Naive B cell (primary cell): ENCODE measurements around the gene DUSP15. TPM values are rescaled to one million over a fixed set of nuclear protein-coding genes. Genes with fewer than 3 reads are reported as not detected.
"Not testable (repeated sequence)": the region's sequence is repeated elsewhere in the genome, so short reads cannot be mapped to it uniquely, and the experiment has no call there.

Experiments used
- ATAC-seq, 2 donors: fragments of 150-1000 bp; cut with Tn5 transposase; 2 replicates each; pipeline ENCODE4 v1.10.0; 2021; ENCODE audit warnings: low read depth in 2 of 2, mild to moderate bottlenecking in 2 of 2, moderate library complexity in 2 of 2
- DNase-seq: peaks from one replicate; pipeline ENCODE4 v3.0.0; 2022
- H3K27ac Mint-ChIP-seq, 6 donors: one replicate each; pipeline ENCODE4 v1.8.0; 2020 to 2022; ENCODE audit warnings: mild to moderate bottlenecking in 6 of 6, mixed read lengths in 6 of 6, moderate library complexity in 5 of 6, inconsistent platforms in 2 of 6
- H3K27me3 Mint-ChIP-seq, 3 donors: one replicate each; pipeline ENCODE4 v1.8.0; 2021 to 2022; ENCODE audit warnings: mixed read lengths in 3 of 3, mild to moderate bottlenecking in 1 of 3
- H3K36me3 Mint-ChIP-seq, 2 donors: one replicate each; pipeline ENCODE4 v1.8.0; 2020 to 2022; ENCODE audit warnings: mixed read lengths in 2 of 2, inconsistent platforms in 1 of 2, mild to moderate bottlenecking in 1 of 2
- H3K4me1 Mint-ChIP-seq, 3 donors: one replicate each; pipeline ENCODE4 v1.8.0; 2020 to 2022; ENCODE audit warnings: mixed read lengths in 3 of 3, inconsistent platforms in 1 of 3, mild to moderate bottlenecking in 1 of 3, moderate library complexity in 1 of 3
- H3K4me3 Mint-ChIP-seq, 8 donors: one replicate each; pipeline ENCODE4 v1.8.0; 2020 to 2022; ENCODE audit warnings: mild to moderate bottlenecking in 8 of 8, mixed read lengths in 8 of 8, moderate library complexity in 8 of 8, inconsistent platforms in 2 of 8
- H3K9me3 Mint-ChIP-seq, 7 donors: one replicate each; pipeline ENCODE4 v1.8.0; 2020 to 2022; ENCODE audit warnings: mixed read lengths in 7 of 7, mild to moderate bottlenecking in 5 of 7, inconsistent platforms in 2 of 7, moderate library complexity in 1 of 7
- polyA plus RNA-seq, 6 donors: library from polyadenylated mRNA; unstranded; fragments of 300-500 nt; fragmentation: Illumina TruSeq; gene quantifications; one replicate each; pipeline ENCODE4 v1.2.3, GENCODE V29; 2021; ENCODE audit warnings: low read depth in 6 of 6

DUSP15 gene
- polyA plus RNA-seq, 6 donors from 2014 or later = 1.7 TPM; not detected in 5

DNA sequence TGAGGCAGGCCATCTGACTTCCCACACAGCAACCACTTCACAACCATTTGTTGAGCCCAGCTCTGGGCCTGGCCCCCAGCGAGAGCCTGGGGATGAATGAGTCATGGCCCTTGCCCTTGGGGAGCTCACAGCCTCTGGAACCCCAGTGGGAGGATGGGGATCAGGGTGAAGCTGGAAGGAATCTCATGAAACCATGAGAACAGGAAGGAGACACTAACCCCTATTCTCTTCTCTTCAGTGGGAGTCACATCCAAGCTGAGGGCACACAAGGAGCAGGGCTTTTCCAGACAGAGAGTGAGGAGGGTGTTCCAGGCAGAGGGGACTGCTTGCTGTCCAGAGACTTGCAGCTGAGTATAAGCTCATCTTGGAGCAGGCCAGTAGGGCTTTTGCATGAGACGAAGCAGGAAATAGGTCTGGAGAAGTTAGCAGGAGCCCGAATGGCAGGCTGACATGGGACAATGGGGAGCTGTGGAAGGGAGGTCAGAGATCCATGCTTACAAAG lies 32.4 kb downstream of the DUSP15 start:
- H3K4me1 Mint-ChIP-seq = peaks cover 3 to 11% (median 10%) of the 10 kb centered on the region in 3 donors
- no peak for ATAC-seq
- H3K27me3 Mint-ChIP-seq = no peaks in the 10 kb centered on the region
- no peak overlapping the region for H3K27ac Mint-ChIP-seq
- no peak for DNase-seq
- H3K9me3 Mint-ChIP-seq = no peaks in the 10 kb centered on the region
- H3K36me3 Mint-ChIP-seq = no peaks in the 10 kb centered on the region
- H3K4me3 Mint-ChIP-seq = no peak overlapping the region

DNA sequence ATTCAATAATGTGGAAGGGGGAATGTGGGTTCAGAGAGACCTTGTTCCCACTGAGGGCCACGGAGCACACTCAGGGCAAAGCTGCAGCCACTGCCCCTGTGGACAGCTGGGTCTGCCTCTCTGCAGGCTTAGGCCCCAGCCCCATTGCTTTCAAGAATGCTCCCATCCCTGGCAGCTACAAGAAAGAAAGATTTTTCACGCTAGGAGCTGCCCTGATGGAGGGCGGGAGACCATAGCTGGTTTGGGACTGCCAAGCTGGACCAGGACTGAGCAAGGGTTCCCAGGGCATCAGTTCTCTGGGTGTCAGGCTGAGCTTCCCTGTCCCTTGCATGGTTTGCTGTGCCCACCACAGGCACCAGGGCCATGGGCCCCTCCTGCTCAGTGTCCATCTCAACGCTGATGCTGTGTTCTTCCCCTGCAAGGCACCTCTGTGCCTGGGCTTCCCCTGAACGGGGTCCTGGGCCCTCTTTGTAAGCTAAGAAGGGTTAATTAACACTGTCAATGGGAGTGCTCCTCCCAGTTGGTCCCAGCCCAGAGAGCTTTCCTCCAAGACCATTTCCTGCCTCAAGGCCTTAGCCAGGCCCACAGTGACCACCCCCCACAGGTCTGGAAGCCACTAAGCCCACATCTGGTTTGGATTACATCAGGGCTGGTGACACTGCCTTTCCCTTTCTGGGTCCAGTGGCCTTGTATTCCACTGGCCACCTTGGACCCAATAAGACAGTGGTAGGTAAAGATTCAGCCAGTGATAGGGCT lies 33.3 kb downstream of the DUSP15 start:
- DNase-seq = no peak
- ATAC-seq = no peak
- no peaks in the 10 kb centered on the region for H3K36me3 Mint-ChIP-seq
- H3K27ac Mint-ChIP-seq = no peak overlapping the region
- no peak overlapping the region for H3K4me3 Mint-ChIP-seq
- peaks cover 0 to 10% (median 6%) of the 10 kb centered on the region in 3 donors for H3K4me1 Mint-ChIP-seq
- H3K9me3 Mint-ChIP-seq = no peaks in the 10 kb centered on the region
- H3K27me3 Mint-ChIP-seq = no peaks in the 10 kb centered on the region

DNA sequence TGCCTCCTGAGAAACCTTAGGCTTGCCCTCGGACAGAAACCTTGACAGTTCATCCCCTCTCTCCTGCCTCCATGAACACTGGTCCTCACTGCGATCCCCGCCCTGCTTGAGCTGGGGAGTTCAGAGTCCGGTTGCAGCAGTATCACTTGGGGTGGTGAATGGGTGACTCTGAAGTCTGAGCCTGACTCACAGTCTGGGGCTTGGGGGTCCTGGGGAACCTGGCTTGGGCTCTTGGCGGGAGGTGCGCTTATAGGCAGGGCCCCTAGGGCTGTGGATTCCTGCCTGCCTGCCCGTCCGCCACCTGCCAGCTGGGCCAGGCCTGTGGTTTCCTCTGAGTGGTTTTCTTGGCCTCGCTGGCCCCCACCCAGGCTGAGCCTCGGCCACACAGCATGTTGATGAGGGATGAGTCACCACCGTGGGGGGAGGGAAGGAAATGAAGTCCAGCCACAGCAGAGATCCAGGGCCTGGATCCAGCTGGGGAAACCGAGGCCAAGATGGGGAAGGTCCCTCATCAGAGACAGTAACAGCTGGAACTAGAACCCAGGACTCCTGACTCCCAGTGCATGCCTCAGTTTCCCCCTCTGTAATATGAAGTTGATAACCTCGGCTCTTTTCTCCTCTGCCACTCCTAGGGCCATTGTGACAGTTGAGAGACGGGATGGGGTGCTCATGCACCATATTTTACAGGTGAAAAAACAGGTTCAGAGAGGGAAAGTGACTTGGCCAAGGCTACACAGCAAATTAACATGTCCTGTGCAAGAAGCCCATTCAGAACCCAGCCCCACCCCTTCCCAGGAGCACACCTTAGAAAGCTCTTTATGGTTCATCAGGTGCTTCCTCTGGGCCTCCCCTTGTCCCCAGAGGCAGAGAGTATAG lies 34.1 kb downstream of the DUSP15 start:
- Mint-ChIP-seq H3K4me3 (no peak overlapping the region), H3K9me3 (no peaks in the 10 kb centered on the region), H3K36me3 (no peaks in the 10 kb centered on the region), H3K27ac (peak overlapping the region in 1 of 6 donors; percentile 12), H3K27me3 (no peaks in the 10 kb centered on the region), H3K4me1 (peaks cover 0 to 7% (median 6%) of the 10 kb centered on the region in 3 donors)
- DNase-seq (no peak), ATAC-seq (peak in 1 of 2 donors; percentile 30)

DNA sequence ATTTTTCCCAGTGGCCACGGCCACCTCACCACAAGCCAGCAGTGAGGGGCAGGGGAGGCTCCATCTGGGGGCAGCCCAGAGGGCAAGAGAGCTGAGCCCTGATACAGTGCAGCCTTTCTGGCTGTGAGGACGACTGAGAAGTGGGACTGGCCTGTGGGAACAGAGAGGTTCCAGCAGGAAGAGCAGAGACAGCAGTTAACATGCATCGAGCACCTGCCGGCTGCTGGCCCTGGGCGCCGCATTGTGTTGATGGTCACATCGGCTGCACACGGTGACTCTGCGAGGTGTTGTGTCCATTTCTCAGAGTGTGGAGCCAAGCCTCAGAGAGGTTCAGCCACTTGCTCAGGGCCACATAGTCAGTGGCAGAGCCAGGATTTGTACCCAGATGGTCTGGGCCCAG lies 34.8 kb downstream of the DUSP15 start:
- H3K9me3 Mint-ChIP-seq = no peaks in the 10 kb centered on the region
- H3K27ac Mint-ChIP-seq = no peak overlapping the region
- no peak overlapping the region for H3K4me3 Mint-ChIP-seq
- H3K27me3 Mint-ChIP-seq = no peaks in the 10 kb centered on the region
- ATAC-seq (no peak), DNase-seq (no peak)
- no peaks in the 10 kb centered on the region for H3K36me3 Mint-ChIP-seq
- peaks cover 0 to 7% (median 6%) of the 10 kb centered on the region in 3 donors for H3K4me1 Mint-ChIP-seq

DNA sequence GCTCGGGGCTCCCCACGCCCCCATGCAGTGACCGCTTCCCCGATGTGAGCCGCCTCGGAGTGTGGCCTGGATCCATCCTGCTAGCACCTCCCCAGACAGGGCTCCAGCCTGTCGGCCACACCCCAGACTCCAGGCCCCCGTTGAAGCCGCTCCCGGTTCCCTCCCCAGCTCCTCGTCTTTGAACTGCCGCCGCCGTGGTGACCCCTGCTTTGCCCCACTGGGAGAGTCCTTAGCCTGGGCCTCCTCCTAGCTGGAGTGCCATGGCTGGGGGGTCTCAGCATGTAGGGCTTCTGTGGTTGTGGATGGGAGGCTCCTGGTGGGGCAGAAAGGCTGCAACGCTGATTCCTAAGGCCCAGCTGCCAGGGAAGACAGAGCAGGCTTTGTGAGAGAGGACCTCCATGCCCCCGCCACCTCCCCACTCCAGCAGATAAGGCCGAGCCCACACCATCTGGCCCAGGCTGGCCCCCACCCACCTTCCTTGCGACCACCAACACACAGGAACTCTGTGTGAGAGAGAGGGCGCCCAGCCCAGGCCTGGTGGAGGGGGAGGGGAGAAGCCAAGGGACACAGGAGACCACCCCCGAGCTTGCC lies 36.3 kb downstream of the DUSP15 start:
- Mint-ChIP-seq H3K27me3 (no peaks in the 10 kb centered on the region), H3K4me1 (peaks cover 0 to 7% (median 6%) of the 10 kb centered on the region in 3 donors), H3K36me3 (no peaks in the 10 kb centered on the region), H3K4me3 (no peak overlapping the region), H3K9me3 (no peaks in the 10 kb centered on the region), H3K27ac (no peak overlapping the region)
- no peak for DNase-seq
- ATAC-seq = no peak

DNA sequence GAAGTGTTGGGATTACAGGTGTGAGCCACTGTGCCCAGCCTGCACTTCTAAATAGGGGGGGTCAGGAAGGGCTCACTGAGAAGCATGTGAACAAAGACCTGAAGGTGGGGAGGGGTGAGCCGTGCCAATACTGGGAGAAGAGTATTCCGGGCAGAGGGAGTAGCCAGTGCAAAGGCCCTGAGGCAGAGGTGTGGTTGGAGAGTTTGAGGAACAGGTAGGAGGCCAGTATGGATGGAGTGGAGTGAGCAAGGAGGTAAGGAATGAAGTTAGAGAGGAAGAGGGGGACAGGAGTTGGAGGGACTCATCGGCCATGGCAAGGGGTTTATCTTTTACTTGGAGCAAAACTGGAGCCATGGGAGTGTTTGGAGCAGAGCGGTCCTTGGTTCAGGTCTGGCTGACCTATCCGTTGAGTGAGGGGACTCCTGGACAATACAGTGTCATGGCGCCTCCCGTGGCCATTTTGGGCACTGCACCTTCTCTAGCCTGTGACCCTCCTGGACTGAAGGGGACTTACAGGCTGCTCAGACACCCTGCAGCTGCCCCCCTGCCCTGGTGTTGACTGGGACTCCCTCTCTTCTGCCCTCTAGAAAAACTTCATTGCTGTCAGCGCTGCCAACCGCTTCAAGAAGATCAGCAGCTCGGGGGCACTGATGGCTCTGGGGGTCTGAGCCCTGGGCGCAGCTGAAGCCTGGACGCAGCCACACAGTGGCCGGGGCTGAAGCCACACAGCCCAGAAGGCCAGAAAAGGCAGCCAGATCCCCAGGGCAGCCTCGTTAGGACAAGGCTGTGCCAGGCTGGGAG lies 37.0 kb downstream of the DUSP15 start:
- Mint-ChIP-seq H3K9me3 (no peaks in the 10 kb centered on the region), H3K36me3 (no peaks in the 10 kb centered on the region), H3K4me1 (peaks cover 0 to 7% (median 6%) of the 10 kb centered on the region in 3 donors), H3K27ac (no peak overlapping the region), H3K4me3 (no peak overlapping the region), H3K27me3 (no peaks in the 10 kb centered on the region)
- DNase-seq = peak; percentile 32
- ATAC-seq = peak; percentile 27 to 49

DNA sequence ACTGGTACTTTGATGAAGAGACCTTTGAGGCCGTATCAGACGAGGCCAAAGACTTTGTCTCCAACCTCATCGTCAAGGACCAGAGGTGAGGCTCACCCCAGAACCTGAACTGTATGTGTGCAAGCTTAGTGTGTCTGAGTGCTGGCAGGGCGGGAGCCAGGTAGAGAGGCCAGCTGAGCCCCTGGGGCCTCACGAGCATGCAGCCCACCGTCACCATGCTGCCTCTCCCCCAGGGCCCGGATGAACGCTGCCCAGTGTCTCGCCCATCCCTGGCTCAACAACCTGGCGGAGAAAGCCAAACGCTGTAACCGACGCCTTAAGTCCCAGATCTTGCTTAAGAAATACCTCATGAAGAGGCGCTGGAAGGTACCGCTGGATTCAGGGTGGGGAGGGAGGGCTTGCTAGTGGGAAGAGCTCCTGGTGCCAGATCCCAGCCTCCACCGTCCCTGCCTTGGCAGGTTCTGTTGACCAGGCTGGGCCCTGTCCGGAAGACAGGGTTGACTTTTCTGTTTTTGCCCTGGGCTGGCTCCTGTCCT lies 38.5 kb downstream of the DUSP15 start:
- no peak for ATAC-seq
- no peak for DNase-seq
- H3K9me3 Mint-ChIP-seq = no peaks in the 10 kb centered on the region
- H3K27ac Mint-ChIP-seq = no peak overlapping the region
- H3K36me3 Mint-ChIP-seq = no peaks in the 10 kb centered on the region
- no peaks in the 10 kb centered on the region for H3K27me3 Mint-ChIP-seq
- H3K4me3 Mint-ChIP-seq = no peak overlapping the region
- H3K4me1 Mint-ChIP-seq = peaks cover 0 to 7% (median 6%) of the 10 kb centered on the region in 3 donors

DNA sequence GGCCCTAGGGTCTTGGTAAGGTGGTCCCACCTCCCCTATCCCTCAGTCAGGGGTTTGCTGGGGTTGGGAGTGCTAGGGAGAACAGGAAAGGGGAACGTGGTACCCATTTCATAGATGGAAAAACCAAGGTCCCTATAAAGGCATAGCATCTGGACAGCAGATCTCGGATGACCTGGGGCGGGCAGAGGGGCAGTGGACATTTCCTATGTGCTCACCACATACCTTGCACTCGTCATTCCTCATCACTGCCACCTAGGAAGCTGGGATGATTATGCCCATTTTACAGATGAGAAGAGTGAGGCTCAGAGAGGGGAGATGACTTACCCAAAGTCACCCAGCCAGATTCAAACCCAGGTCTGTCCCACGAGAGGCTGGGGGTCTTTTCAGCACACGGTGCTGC lies 39.1 kb downstream of the DUSP15 start:
- H3K9me3 Mint-ChIP-seq = no peaks in the 10 kb centered on the region
- no peaks in the 10 kb centered on the region for H3K36me3 Mint-ChIP-seq
- peaks cover 0 to 5% (median 4%) of the 10 kb centered on the region in 3 donors for H3K4me1 Mint-ChIP-seq
- peak overlapping the region in 1 of 6 donors; percentile 44 for H3K27ac Mint-ChIP-seq
- no peak for ATAC-seq
- DNase-seq = no peak
- no peaks in the 10 kb centered on the region for H3K27me3 Mint-ChIP-seq
- no peak overlapping the region for H3K4me3 Mint-ChIP-seq

DNA sequence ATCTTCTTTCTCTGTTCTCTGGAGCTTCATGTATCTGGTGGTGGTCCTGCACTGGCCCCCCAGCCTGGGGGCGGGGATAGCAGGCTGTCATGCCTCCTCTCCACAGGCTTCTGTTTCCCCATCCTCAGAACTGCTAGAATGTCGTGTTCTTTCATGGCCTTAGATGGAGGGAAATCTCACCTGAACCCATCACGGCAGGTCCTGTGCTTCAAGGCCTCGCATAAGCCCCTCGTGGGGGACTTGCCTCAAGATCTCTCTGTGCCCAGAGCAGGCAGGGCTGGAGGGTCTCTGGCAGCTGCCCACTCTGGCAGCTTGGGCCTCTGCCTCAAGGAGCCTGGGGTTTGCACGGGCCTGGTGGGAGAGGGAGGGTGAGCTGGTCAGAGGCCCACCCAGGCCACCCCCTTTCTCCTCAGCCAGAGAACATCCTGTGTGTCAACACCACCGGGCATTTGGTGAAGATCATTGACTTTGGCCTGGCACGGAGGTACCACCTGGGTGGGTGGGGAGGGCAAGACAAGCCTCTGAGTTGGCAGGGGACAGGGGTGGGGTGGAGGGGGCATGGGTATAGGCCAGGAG lies 39.8 kb downstream of the DUSP15 start:
- Mint-ChIP-seq H3K36me3 (no peaks in the 10 kb centered on the region), H3K27ac (no peak overlapping the region), H3K9me3 (no peaks in the 10 kb centered on the region), H3K27me3 (no peaks in the 10 kb centered on the region), H3K4me1 (no peaks in the 10 kb centered on the region), H3K4me3 (no peak overlapping the region)
- DNase-seq (no peak), ATAC-seq (no peak)

DNA sequence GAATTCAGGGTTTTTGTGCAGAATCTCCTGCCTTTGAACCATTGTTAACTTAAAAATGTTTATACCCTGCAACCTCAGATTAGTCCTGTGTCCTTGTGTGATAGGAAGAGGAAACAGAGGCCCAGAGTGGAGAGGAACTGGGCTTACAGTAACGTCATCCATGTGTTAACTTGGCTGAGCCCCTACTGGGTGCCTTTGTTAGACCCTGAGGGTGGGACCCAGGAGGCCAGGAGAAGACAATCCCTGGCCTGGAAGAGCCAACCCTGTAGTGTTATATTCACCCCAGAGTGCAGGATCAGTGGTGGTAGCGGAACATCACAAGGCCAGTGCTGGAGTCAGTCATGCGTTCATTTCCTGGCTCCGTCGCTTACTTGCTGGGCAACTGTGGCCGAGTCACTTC lies 40.6 kb downstream of the DUSP15 start:
- no peak for ATAC-seq
- no peak overlapping the region for H3K4me3 Mint-ChIP-seq
- peak overlapping the region in 1 of 6 donors; percentile 60 for H3K27ac Mint-ChIP-seq
- DNase-seq = no peak
- H3K36me3 Mint-ChIP-seq = no peaks in the 10 kb centered on the region
- no peaks in the 10 kb centered on the region for H3K27me3 Mint-ChIP-seq
- no peaks in the 10 kb centered on the region for H3K4me1 Mint-ChIP-seq
- H3K9me3 Mint-ChIP-seq = no peaks in the 10 kb centered on the region

DNA sequence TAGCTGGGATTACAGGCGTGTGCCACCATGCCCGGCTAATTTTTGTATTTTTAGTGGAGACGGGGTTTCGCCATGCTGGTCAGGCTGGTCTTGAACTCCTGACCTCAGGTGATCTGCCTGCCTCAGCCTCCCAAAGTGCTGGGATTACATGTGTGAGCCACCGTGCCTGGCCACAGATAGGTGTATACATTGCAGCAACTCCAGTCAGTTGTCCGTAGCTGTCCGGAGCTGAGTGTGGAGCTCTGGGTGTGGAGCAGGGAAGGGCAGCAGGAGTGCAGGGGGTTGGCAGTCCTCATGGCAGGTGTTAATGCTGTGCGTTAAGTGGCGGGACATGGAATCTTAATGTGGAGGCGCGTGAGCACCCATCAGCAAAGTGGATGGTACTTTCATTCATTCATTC lies 42.3 kb downstream of the DUSP15 start:
- H3K4me3 Mint-ChIP-seq, DNase-seq, H3K9me3 Mint-ChIP-seq, H3K27ac Mint-ChIP-seq, H3K36me3 Mint-ChIP-seq, H3K4me1 Mint-ChIP-seq, H3K27me3 Mint-ChIP-seq, ATAC-seq: not testable (repeated sequence)

DNA sequence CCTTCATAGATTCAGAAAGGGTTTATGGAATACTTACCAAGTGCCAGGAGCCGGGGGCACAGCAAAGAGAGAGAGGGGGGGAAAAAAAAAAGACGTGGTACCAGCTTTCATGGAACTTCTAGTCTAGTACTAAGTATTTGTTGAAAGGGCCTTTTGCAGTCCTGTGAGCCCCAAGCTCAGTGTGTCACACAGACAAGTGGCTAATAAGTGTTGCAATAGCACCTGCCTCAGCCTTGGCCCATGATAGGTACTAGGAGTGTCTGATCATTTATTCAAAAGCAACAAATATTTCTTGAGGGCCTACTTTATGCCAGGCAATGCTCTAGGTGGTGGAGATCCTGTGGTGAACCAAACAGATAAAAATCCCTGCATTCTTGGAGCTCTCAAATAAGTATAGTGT lies 43.3 kb downstream of the DUSP15 start:
- Mint-ChIP-seq H3K36me3 (no peaks in the 10 kb centered on the region), H3K27ac (no peak overlapping the region), H3K27me3 (peaks cover 0 to 5% (median 0%) of the 10 kb centered on the region in 3 donors), H3K4me3 (no peak overlapping the region), H3K4me1 (peaks cover 0 to 10% (median 4%) of the 10 kb centered on the region in 3 donors), H3K9me3 (no peaks in the 10 kb centered on the region)
- DNase-seq (no peak), ATAC-seq (no peak)
